ENCODE results near the gene ATP13A4.

ATP13A4 gene

GRCh38 chr3:193554811-193555210, at the start of gene ATP13A4:
Gene ATP13A4, minus strand, starts transcription at chr3:193554895. Its CDS starts 96 bp downstream, at chr3:193554799.
- TF ChIP-seq, protein P1, sequence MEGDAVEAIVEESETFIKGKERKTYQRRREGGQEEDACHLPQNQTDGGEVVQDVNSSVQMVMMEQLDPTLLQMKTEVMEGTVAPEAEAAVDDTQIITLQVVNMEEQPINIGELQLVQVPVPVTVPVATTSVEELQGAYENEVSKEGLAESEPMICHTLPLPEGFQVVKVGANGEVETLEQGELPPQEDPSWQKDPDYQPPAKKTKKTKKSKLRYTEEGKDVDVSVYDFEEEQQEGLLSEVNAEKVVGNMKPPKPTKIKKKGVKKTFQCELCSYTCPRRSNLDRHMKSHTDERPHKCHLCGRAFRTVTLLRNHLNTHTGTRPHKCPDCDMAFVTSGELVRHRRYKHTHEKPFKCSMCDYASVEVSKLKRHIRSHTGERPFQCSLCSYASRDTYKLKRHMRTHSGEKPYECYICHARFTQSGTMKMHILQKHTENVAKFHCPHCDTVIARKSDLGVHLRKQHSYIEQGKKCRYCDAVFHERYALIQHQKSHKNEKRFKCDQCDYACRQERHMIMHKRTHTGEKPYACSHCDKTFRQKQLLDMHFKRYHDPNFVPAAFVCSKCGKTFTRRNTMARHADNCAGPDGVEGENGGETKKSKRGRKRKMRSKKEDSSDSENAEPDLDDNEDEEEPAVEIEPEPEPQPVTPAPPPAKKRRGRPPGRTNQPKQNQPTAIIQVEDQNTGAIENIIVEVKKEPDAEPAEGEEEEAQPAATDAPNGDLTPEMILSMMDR (conservative IDR thresholded peaks at IDR 0.05): no peak
- no peak within 1 kb of the TSS for H3K27ac ChIP-seq

DNA sequence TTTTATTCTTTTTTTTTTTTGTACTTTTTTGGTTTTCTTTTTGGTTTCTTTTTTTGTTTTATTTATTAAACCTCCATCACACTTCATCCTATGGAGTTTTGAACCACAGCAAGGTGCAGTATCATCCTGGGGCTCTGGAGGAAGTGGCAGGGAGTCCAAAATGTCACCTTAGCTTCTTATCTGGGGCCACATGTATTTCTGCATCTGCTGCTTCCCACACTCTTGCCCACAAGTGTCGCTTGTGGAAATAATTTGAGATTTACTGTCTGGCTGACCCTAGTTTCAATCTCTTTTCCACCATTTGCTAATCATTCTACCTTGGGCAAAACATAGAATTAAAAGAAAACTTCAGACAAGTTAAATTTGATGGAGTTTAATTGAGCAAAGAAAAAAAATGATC, 44.7 kb upstream of the ATP13A4 start:
- TF ChIP-seq, protein P1 (conservative IDR thresholded peaks at IDR 0.05): no peak
- H3K27ac ChIP-seq: no peak overlapping the region

- no peak overlapping the region for H3K27ac ChIP-seq
- TF ChIP-seq, protein P1 (conservative IDR thresholded peaks at IDR 0.05): no peak
These were observed 43.5 kb upstream of the ATP13A4 start for GRCh38 chr3:193598202-193598601.

- TF ChIP-seq, protein P1 (conservative IDR thresholded peaks at IDR 0.05): no peak
- H3K27ac ChIP-seq: no peak overlapping the region
These were observed 41.3 kb upstream of the ATP13A4 start for GRCh38 chr3:193595939-193596487.

GRCh38 chr3:193594946-193595689, 40.4 kb upstream of the ATP13A4 start:
- TF ChIP-seq, protein P1 (conservative IDR thresholded peaks at IDR 0.05): no peak
- no peak overlapping the region for H3K27ac ChIP-seq

DNA sequence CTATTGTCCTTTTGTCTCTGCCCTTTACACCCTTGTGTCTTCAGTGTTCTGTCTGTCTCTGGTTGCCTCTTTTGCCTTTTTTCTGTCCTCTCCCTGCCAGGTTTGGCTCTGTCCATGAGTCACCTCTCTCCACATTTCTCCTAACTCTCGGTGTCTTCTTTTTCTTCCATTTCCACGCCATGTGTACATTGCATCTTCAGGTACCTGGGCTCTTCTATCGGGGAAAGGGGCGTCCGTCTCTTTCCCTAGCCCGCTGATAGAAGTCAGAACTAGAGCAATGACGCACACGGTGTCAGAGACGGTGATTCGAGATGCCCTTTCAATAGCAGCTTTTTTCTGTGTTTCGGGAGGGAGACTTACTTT, 39.0 kb upstream of the ATP13A4 start:
- TF ChIP-seq, protein P1 (conservative IDR thresholded peaks at IDR 0.05): no peak
- H3K27ac ChIP-seq: peak overlapping the region; percentile 86

DNA sequence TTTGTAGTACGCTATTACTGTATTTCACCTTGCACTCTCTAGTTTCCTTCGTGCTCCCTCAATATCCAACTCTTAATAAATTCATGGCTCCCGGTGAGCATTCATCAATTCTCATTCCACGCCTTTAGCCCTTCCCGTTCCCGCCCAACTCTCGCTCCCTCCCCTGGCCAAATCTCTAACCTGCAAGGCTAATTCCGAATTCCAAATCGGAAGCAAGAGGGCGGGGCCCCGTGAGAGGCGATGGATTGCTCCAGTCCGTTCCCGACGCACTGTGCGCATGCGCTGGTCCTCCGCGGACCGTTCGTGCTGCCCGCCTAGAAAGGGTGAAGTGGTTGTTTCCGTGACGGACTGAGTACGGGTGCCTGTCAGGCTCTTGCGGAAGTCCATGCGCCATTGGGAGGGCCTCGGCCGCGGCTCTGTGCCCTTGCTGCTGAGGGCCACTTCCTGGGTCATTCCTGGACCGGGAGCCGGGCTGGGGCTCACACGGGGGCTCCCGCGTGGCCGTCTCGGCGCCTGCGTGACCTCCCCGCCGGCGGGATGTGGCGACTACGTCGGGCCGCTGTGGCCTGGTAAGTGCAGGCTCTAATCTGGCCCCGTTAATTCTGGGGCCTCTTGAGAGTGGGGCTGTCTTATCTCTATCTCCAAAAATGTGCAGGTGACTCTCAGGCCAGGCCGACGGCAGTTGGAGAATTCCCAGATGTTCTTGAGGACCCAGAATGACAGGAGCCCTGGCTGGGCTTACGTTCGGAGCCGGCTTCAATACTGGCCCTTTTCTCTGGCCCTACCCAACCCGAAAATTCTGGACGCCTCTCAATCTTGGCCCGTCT, 38.4 kb upstream of the ATP13A4 start, which contains the start of gene OPA1:
Gene OPA1 (plus strand): TSS at position 368 of the 827 bp plus-strand sequence. CDS start 170 bp downstream, at position 538.
- H3K27ac ChIP-seq: peak within 1 kb of the TSS; percentile 86
- TF ChIP-seq, protein P1 (conservative IDR thresholded peaks at IDR 0.05): peak; percentile 57

Data from VCaP (cell line).